ENCODE results near the gene GPR50.
A peak's percentile ranks its signal among the peaks of the same experiment; 100 is the strongest.

GPR50 gene

DNA sequence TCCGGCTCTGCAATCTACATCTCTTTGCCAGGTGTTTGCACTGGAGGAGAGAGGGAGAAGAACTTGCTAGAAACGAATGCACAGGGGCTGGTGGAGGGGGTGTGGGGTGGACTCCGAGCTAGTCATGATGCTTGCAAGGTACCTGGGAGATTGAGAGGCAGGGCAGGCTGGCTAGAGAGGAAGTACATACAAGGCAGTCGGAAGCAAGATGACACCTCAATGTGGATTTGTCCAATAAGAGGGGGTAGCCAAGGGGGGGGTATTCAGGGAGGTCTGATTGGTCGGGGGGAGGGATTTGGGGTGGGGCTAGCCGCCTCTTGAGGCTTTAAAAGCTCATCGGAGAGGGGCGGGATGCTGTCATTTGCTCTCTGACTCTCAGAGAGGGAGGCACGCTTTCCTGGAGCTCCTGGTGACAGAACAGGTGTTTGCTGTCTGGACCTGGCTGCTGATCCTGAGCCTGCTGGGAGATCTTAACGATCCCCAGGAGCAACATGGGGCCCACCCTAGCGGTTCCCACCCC is at the start of gene GPR50:
Gene GPR50 (plus strand): TSS at position 354 of the 520 bp plus-strand sequence. CDS start 138 bp downstream, at position 492.
- no peak for DNase-seq

DNA sequence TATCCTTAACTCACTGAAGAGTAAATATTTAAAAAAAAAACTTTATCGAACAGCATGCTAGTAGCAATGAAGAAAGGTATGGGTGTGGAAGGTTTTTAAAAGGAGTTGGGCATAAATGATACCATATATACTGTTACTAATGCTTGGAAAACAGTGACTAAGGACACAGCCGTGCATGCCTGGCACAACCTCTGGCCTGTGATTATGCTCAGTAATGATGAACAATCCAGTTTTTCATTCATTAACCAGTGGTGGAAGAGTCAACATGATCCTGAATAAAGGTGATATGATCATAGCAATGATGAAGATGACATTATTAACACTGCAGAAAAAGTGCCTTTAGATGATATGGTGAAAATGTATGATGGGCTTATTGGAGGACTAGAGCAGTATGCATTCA is 43.9 kb upstream of the GPR50 start:
- no peak for DNase-seq

DNA sequence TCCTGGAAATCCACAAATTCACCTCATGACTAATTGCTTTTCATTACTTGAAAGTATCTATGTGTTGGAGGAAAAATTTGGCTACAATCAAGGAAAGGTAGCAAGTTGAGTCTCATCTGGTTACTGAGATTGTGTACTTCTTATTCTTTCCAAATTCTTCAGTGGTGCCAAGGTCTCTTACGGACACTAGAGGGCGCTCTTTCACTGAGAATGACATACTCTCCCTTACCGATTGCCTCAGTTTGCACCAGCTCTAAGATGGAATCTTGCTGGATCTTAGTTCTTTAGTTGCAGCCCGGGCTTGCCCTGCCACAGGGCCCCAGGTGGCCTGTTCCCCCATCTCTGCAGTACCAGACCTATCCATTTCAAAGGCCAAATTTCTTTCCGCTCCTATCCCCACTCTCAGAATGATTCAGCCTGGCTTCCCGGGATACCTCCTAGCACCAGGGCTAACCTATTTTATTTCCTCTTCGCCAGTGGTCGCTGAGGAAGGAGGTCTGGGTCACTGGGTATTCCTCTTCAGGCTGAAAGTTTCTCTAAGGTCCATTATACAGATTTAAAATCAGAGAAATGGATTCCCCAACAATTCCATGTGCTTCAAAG is 24.6 kb upstream of the GPR50 start:
- peak; percentile 58 for DNase-seq

DNA sequence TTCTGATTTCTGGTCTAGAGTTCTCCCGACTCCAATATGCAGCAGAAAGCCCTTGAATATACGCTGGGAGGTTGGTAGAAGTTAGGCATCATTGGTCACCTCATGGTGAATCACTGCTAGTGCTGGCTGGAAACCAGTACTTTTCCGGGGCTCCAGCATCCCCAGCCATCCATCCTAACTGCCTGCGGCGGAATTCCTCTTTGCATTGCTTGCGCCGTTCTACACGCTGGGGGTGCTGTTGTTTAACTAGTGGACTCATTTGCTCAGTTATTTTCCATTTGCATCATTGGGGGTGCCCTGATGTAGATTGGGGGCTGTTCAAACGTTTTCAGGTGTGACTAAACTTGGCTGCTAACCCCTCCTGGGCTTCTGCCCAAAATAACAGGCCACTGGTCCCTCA is 23.3 kb upstream of the GPR50 start:
- DNase-seq = no peak

DNA sequence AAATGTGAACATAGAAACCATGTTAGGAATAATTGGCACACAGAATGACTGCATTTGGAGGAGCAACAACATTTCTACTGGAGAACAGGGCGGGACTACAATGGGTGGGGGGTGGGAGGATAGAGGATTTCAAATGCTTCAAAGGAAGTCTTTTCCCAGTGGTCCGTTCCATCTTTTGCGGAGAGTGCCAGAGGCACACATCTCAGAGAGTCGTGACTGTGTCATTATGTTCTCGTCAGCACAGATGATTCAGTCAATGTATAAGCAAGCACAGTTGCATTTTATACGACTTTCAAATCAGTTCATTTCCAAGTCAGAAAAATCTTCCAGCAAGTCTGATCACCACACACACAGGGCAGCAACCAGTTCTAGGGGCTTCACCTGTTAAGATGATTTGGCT is 22.7 kb upstream of the GPR50 start:
- no peak for DNase-seq

DNA sequence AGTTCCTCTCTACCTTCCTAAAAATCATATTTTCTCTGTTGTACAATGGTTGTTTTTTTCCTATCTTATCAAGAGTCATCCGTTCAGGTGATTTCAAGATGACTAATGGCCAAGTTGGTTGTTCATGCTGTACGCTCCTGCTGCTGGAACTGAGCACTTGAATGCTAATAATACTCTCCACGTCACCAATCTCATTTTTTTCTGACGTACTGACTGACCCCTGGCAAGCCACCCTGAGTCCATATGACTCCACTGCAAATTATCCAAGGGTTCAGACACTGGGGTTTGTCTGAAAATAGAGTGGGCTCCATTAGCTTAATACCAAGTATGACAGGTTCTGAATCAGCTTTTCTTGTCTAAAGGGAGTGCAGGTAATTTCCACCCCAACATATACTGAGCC is 21.1 kb upstream of the GPR50 start:
- DNase-seq = no peak

DNA sequence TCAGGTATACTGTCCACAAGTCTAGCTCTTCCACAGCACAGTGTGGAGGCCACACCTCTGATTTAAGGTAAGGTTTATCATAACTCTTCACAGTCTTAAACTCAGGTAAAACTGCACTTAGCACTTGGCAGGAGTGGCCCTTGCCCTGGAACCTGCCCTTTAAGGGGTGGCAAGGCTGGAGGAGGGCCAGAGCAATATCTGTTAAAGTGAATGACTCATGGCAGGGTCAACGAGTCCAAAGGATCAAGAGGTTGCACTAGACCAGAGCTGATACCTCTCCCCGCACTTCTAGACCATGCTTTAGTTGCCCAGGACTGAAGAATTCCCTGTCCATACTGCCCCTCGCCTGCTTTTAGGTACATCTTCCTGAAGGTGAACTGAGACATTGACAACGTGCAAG is 14.7 kb upstream of the GPR50 start:
- no peak for DNase-seq

DNA sequence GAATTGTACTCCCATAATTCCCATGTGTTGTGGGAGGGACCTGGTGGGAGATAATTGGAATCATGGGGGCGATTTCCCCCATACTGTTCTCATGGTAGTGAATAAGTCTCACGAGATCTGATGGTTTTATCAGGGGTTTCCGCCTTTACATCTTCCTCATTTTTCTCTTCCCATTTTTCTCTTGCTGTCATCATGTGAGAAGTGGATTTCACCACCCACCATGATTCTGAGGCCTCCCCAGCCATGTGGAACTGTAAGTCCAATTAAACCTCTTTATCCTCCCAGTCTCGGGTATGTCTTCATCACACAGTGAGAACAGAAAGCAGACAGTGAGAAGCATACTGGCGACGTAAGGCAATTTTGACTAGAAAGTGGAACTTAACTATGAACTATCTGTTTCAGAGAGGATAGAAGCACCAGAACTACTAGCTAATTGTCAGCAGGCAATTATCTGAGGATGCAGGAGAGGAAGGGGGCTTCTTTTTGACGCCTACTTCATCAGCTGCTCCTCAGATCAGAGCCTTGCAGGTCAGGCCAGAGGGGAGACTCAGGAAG is 8.5 kb upstream of the GPR50 start:
- no peak for DNase-seq

DNA sequence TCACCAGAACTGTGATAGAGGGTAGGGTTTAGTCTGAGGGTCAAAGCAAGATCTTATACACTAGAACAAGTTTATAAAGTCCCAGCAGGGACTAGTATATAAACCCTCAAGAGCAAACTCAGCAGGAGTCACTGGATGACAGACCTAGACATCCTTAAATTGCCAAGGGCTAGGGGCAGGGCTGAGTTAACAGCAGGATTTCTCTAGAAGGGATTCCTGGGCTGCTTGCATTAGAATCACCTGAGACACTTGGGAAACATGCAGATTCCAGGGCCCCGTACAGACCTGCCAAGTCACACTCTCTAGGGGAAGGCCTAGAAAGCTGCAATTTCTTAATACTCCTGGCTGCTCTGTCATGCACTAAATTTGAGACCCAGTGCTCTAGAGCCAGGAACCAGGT is 6.6 kb upstream of the GPR50 start:
- no peak for DNase-seq

DNA sequence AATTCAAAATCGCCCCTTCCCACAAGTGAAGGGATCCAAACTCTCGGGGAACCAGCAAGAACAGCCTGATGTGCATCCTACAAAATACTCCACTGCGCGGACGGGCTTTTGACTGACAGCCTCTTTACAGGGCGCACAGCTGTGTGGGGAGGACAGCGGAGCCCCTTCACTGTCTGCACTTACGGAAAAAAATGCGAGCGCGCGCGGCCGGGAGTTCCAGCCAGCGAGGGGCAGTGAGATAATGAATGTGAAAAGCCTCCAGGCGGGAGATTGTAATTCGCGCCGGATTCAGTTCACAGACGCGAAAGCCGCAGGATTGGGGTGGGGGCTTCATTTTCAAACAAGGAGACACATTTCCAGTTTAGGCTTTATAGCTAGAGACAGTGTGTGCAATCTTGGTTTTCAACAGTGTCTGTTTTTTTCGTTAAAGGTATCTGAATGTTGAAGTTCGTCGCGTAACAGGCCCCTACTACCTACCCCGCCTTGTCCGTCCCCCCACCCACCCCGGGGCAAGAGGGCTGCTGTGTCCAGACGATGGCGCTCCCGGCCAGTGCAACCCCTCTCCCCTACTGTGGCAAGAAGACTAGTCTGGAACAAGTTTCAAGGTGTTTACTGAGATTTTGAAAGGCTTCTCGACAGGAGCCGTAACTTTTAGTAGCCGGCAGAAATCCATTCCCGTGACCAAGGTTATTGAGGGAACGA is 1.7 kb upstream of the GPR50 start:
- no peak for DNase-seq

DNA sequence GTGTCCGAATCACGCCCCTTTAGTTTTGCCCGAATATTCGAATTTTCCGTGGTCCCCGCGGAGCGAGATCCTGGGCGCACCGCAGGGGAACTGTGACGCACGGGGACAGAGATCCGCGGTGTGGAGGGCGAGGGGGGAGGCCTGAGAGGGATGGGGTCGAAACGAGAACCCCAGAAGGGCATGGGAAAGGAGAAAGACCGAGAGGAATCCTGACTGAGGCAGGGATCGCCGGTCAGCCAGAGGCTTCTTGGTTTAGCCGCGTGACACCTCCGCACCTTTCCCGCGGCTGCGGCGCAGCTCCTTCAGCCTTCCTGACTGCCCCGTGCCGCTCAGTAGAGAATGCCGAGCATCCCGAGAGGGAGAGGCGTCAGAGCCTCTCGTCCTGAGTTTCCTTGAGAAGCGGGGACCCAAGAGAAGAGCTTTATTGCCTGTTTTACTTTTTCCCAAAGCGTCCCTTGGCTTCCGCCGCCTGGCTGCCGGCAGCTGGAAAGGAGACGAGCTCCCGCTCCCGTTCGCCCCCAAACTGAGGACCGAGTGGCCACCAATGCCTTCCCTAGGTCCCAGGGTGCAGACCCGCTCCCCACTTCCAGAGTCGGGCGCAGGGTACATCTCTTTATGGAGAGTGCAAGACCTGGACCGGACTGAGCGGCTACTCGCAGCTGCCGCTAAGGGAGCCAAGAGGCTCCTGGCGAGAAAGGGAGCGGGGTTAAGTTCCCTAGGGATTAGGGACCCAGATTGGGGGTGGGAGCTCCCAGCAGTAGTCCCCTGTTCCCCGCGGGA is 911 bp upstream of the GPR50 start:
- no peak for DNase-seq

DNA sequence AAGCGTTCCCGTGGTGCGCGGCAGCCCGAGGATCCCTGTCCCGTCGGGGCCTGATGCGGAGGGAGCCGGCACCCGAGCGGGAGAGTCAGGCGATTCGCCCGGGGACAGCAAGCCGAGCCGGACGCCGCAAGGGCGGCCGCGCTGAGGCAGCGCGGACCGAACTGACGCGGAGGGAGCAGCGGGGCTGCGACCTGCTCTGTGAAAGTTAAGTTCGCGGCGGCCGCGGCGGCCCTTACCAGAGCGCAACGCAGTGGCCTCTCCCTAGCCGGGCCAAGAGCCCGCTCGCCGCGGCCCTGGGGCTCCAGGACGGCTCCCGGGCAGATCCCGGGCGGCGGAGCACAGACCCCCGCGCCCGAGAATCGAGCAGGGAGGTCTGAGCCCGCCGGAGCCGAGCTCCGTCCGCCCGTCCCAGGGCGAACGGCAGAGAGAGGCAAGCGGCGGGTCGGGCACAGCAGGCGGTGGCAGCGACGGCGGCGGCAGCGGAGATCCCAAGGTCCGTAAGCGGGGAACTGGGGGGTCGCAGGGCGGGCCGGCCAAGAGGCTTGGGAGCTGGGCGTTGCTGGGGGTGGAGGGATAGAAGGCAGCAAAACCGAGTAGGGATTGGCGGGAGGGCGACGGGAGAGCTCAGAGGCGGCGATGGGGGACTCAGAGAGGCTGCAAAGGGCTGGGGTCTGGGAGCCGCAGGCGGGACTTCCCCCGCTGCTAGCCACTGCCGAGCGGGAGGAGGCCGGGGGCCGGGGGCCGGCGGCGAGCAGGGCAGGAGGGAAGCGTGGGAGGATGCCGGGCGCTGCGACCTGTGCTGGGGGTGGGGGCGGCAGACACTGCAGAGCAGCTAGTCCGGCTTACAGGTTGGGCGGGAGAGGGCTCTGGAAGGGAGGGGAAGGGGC is 1.0 kb downstream of the GPR50 start:
- DNase-seq = no peak

DNA sequence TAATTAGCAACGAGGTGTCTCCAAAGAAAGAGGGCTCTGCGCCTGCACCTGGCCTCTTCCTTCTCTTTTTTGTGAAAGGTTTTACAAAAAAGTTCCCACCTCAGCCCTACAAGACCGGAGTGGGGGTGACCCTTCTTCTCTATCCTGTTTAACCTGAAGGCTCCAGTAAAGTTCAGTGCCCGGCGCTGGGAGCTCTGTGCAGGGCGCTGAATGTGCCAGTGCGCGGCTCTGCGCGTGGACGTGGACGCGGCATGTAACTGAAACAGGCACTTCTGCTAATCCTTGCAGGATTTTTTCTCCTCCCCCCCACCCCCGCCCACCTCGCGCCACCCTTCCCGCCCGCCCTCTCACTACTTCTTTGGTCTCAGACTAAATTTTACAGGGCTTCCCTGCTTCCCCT is 2.4 kb downstream of the GPR50 start:
- no peak for DNase-seq

DNA sequence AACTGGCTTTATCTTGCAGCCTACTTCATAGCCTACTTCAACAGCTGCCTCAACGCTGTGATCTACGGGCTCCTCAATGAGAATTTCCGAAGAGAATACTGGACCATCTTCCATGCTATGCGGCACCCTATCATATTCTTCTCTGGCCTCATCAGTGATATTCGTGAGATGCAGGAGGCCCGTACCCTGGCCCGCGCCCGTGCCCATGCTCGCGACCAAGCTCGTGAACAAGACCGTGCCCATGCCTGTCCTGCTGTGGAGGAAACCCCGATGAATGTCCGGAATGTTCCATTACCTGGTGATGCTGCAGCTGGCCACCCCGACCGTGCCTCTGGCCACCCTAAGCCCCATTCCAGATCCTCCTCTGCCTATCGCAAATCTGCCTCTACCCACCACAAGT is 4.0 kb downstream of the GPR50 start:
- DNase-seq = no peak

DNA sequence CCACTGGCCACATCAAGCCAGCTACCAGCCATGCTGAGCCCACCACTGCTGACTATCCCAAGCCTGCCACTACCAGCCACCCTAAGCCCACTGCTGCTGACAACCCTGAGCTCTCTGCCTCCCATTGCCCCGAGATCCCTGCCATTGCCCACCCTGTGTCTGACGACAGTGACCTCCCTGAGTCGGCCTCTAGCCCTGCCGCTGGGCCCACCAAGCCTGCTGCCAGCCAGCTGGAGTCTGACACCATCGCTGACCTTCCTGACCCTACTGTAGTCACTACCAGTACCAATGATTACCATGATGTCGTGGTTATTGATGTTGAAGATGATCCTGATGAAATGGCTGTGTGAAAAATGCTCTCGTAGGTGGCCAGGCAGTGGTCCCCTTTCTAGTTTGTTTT is 4.7 kb downstream of the GPR50 start:
- DNase-seq = no peak

DNA sequence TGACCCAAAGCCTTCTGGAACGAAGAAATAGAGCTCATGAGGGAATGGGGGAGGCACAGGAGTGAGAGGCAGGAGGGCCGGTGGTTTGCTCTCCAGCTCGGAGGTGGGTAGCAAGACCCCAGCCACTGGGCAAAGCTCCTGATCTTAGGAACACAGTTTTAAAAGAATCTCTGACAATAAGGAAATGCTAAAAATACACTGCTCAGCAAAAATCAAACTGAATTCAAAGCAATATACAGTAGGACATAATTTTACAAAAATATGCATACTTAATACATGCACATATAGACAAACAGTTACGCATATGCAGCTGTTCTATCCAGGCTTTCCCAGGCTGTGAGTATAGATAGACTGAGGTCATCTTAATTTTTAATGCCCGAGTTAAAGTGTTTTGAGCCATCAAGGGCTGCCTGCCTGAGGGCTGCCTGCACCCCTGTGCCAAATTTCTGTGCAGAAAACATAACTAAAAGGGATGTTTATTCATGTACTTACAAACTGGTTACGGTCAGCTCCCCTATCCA is 6.9 kb downstream of the GPR50 start:
- DNase-seq = no peak

DNA sequence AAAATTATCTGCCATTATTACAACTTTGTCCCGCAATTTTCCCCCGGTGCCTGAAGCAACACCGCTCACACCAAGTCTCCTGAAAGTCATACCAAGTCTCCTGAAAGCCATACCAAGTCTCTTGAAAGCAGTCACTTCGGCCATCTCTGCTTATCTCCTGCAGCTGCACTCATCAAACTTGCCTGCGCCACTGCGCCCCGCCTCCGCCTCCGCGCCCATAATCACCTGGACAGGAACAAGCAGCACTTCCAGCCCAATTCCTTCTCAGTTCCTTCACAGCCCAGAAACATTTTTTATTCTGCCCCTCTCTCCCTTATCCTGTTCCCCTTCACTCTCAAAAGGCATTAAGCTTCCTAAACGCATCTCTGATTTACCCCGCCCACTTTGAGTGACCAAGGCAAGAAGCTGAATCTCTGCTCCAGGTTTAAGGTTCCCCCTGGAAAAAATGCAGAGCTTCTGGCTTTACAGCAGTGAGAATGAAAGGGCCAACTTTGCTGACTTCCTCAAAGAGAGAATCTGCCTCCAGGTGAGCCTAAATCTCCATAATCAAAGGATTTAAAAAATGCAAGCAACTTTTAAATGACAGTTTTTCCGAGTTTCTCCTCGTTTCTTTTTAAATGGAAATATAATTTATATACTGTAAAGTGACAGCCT is 7.7 kb downstream of the GPR50 start:
- no peak for DNase-seq

DNA sequence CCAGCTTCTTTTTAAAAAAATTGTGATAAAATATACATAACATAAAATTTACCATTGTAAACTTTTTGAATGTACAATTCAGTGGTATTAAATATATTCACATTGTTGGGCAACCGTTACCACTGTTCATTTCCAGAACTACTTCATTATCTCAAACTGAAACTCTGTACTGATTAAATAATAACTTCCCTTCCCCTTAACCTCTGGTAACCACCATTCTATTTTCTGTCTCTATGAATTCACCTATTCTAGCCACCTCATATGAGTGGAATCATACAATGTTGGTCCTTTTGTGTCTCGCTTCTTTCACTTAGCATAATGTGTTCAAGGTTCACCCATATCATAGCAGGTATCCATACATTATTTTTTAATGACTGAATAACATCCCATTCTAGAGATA is 8.3 kb downstream of the GPR50 start:
- no peak for DNase-seq

DNA sequence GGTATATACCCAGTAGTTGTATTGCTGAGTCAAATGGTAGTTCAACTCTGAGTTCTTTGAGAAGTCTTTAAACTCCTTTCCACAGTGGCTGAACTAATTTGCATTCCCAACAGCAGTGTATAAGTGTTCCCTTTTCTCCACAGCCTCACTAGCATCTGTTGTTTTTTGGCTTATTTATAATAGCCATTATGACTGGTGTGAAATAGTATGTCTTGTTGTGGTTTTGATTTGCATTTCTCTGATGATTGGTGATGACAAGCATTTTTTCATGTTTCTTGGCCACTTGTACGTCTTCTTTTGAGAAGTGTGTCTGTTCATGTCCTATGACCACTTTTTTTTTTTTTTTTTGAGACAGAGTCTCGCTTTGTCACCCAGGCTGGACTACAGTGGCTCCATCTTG is 30.5 kb downstream of the GPR50 start:
- DNase-seq = no peak

DNA sequence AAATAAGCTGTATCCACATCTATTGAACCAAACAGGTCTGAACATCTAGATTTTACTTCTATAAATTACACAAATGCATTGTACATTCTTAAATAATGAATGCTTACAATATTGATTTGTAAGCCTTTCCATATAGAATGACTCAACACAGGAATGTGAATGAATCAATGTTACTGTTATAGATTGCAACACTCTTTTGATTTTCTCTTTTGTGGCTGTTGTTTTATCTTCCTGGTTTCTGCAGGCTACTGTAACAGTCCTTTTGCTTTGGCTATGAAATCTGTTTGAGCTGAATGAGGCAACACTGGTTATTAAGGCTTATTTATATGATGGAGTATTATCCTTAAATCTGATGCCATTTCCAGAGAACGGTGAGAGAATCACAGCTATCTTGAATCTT is 49.5 kb downstream of the GPR50 start:
- no peak for DNase-seq

DNA sequence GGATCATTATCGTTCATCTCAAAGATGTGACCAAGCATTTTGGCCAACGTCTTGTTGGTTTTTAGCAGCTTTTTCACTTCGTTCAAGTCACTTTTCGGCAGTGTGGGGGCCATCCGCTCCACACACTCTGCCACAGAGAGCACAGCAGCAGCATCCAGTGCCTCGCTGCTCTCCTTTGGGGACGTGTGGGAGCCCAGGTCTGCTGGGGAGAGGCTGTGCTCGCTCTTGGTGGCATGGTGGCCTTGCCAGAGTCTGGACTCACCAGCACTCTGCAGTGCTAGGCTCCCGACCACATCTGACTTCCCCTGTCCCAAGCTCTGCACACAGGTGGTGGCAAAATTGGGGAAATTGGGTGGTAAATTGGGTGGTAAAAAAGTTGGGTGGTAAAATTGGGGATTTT is 50.6 kb downstream of the GPR50 start:
- no peak for DNase-seq

DNA sequence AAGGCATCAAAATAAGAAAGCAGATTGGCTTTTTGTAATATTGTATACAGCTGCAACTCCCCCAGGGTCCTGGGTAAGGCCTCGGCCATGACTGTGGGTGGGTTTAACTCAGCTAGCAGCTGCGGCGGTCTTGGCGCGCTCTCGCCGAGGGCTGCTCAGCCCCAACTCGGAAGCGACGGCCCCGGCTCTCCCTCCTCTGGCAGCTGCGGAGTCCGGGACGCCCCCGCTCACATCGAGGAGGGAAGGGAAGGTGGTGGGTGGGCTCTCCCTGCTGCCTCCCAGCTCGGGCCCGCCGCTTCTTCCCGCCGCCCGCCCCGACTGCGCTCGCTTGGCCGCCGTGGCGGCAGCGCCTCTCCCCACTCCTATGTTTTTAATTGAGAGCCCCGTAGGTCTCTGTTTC is 51.2 kb downstream of the GPR50 start:
- DNase-seq = no peak

All from activated CD4-positive, alpha-beta T cell treated with anti-CD3 and anti-CD28 coated beads, Interleukin-10, Interleukin-2, amounts not matched to agents 100 ng/mL and 50 ng/mL, durations not matched to agents 16 hours and 8 hours (primary cell).